ENCODE results near the gene LCE1F. TPM values are rescaled to one million over a fixed set of nuclear protein-coding genes. Genes with fewer than 3 reads are reported as not detected.

Gene LCE1F
- total RNA-seq, 1 donor from 2014 or later: not detected

- TF ChIP-seq, protein P1, sequence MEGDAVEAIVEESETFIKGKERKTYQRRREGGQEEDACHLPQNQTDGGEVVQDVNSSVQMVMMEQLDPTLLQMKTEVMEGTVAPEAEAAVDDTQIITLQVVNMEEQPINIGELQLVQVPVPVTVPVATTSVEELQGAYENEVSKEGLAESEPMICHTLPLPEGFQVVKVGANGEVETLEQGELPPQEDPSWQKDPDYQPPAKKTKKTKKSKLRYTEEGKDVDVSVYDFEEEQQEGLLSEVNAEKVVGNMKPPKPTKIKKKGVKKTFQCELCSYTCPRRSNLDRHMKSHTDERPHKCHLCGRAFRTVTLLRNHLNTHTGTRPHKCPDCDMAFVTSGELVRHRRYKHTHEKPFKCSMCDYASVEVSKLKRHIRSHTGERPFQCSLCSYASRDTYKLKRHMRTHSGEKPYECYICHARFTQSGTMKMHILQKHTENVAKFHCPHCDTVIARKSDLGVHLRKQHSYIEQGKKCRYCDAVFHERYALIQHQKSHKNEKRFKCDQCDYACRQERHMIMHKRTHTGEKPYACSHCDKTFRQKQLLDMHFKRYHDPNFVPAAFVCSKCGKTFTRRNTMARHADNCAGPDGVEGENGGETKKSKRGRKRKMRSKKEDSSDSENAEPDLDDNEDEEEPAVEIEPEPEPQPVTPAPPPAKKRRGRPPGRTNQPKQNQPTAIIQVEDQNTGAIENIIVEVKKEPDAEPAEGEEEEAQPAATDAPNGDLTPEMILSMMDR (IDR thresholded peaks at IDR 0.05): no peak
- TF ChIP-seq EZH2 (IDR thresholded peaks at IDR 0.05) (no peak), EZH2phosphoT487 (IDR thresholded peaks at IDR 0.05) (no peak)
- Histone ChIP-seq H3K4me3 (no peak overlapping the region), H3K9me3 (ENCODE audit: low read depth) (peaks cover 22% of the 10 kb centered on the region), H3K4me2 (no peak overlapping the region), H3K27me3 (no peaks in the 10 kb centered on the region), H4K20me1 (ENCODE audit: low read depth) (no peaks in the 10 kb centered on the region), H3F3A (ENCODE audit: low read depth) (no peaks in the 10 kb centered on the region), H3K4me1 (no peaks in the 10 kb centered on the region), H3K36me3 (no peaks in the 10 kb centered on the region), H2AFZ (replicated peaks) (no peak overlapping the region), H3K27ac (no peak overlapping the region), H3K79me2 (ENCODE audit: low read depth) (no peaks in the 10 kb centered on the region), H3K9ac (no peak overlapping the region)
- no peak for DNase-seq (ENCODE audit: low spot score)
- Mint-ChIP-seq H3K27me3 (ENCODE audit: insufficient read depth, low read depth) (peaks cover 7% of the 10 kb centered on the region), H3K36me3 (no peaks in the 10 kb centered on the region), H3K27ac (no peak overlapping the region), H3K4me1 (no peaks in the 10 kb centered on the region), H3K4me3 (no peak overlapping the region), H3K9me3 (peaks cover 51% of the 10 kb centered on the region)
Observed at GRCh38 chr1:152759453-152760173, 15.3 kb upstream of the LCE1F start.

DNA sequence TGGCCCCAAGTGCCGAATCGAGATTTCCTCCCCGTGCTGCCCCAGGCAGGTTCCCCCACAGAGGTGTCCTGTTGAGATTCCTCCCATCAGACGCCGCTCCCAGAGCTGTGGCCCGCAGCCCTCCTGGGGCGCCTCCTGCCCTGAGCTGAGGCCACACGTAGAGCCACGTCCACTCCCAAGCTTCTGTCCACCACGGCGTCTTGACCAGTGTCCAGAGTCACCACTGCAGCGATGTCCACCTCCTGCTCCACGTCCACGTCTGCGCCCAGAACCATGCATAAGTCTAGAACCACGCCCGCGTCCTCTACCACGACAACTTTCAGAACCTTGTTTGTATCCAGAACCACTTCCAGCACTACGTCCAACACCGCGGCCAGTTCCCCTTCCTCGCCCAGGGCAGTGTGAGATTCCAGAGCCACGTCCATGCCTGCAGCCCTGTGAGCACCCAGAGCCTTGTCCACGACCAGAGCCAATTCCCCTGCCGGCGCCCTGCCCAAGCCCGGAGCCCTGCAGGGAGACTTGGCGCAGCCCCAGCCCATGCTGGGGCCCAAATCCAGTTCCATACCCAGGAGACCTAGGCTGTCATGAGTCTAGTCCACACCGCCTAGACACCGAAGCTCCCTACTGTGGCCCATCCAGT, 14.3 kb upstream of the LCE1F start:
- DNase-seq (ENCODE audit: low spot score): no peak
- H3K27me3 Mint-ChIP-seq (ENCODE audit: insufficient read depth, low read depth): peaks cover 7% of the 10 kb centered on the region
- H3K4me3 Mint-ChIP-seq: no peak overlapping the region
- Histone ChIP-seq H4K20me1 (ENCODE audit: low read depth) (no peaks in the 10 kb centered on the region), H3K9ac (no peak overlapping the region), H3K36me3 (no peaks in the 10 kb centered on the region), H3K4me2 (no peak overlapping the region), H3K27me3 (no peaks in the 10 kb centered on the region), H3K4me3 (no peak overlapping the region), H3F3A (ENCODE audit: low read depth) (no peaks in the 10 kb centered on the region), H2AFZ (replicated peaks) (no peak overlapping the region), H3K4me1 (no peaks in the 10 kb centered on the region), H3K79me2 (ENCODE audit: low read depth) (no peaks in the 10 kb centered on the region), H3K9me3 (ENCODE audit: low read depth) (peaks cover 20% of the 10 kb centered on the region), H3K27ac (no peak overlapping the region)
- H3K27ac Mint-ChIP-seq: no peak overlapping the region
- TF ChIP-seq, protein P1 (IDR thresholded peaks at IDR 0.05): no peak
- TF ChIP-seq EZH2 (IDR thresholded peaks at IDR 0.05): no peak
- TF ChIP-seq EZH2phosphoT487 (IDR thresholded peaks at IDR 0.05): no peak
- H3K4me1 Mint-ChIP-seq: no peaks in the 10 kb centered on the region
- H3K36me3 Mint-ChIP-seq: no peaks in the 10 kb centered on the region
- H3K9me3 Mint-ChIP-seq: peaks cover 54% of the 10 kb centered on the region

DNA sequence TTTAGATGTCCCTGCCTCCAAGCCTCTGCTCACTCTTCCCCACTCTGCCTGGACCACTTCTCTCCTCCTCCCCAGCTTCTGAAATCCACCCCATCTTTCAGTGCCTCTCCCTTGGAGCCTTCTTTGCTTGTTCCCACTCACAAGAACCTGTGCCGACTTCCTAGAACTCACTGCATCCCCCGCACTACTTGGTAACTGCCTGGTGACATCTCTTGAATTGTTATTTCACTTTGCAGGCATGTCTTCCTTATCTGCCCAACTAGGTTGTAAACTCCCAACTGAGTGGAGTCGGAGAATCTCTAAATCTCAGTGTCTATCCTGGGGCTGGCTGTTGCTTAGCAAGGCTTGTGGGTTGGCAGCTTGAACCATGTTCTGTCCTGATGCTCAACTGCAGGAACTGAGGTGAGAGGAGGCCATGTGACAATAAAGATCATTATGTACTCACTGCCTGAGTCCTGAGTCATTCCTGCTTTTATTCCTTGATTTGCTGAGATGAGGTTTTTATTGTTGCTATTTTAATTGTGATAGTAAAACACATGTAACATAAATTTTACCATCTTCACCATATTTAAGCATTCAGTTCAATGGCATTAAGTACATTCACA, 13.2 kb upstream of the LCE1F start:
- Histone ChIP-seq H3K4me1 (no peaks in the 10 kb centered on the region), H3F3A (ENCODE audit: low read depth) (no peaks in the 10 kb centered on the region), H3K4me3 (no peak overlapping the region), H3K9me3 (ENCODE audit: low read depth) (peaks cover 15% of the 10 kb centered on the region), H3K27me3 (no peaks in the 10 kb centered on the region), H3K79me2 (ENCODE audit: low read depth) (no peaks in the 10 kb centered on the region), H2AFZ (replicated peaks) (no peak overlapping the region), H3K4me2 (no peak overlapping the region), H3K9ac (no peak overlapping the region), H4K20me1 (ENCODE audit: low read depth) (no peaks in the 10 kb centered on the region), H3K27ac (no peak overlapping the region), H3K36me3 (no peaks in the 10 kb centered on the region)
- Mint-ChIP-seq H3K4me1 (no peaks in the 10 kb centered on the region), H3K27me3 (ENCODE audit: insufficient read depth, low read depth) (peaks cover 7% of the 10 kb centered on the region), H3K27ac (no peak overlapping the region), H3K4me3 (no peak overlapping the region), H3K9me3 (peaks cover 49% of the 10 kb centered on the region), H3K36me3 (no peaks in the 10 kb centered on the region)
- TF ChIP-seq EZH2phosphoT487 (IDR thresholded peaks at IDR 0.05) (no peak), EZH2 (IDR thresholded peaks at IDR 0.05) (no peak)
- TF ChIP-seq, protein P1 (IDR thresholded peaks at IDR 0.05): no peak
- DNase-seq (ENCODE audit: low spot score): no peak

All from neural progenitor cell (in vitro differentiated cells).